Neuron (in vitro differentiated cells): ENCODE measurements around the gene STPG2.

Experiments
- H2AFZ ChIP-seq: one replicate; pipeline ENCODE4 v1.6.1; 2013; ENCODE audit warnings: low read depth, mild to moderate bottlenecking, inconsistent platforms, low read length, moderate library complexity
- H3K27me3 ChIP-seq: one replicate; pipeline ENCODE4 v1.6.1; 2013; ENCODE audit warnings: low read length; ENCODE audit not compliant: insufficient read depth
- H3K36me3 ChIP-seq: one replicate; pipeline ENCODE4 v1.6.1; 2013; ENCODE audit warnings: low read length; ENCODE audit not compliant: insufficient read depth
- H3K4me1 ChIP-seq: one replicate; pipeline ENCODE4 v1.6.1; 2013; ENCODE audit warnings: low read length; ENCODE audit not compliant: insufficient read depth
- H3K4me3 ChIP-seq: 2 replicates; pipeline ENCODE4 v1.5.1; 2013; ENCODE audit warnings: mild to moderate bottlenecking, low read length, moderate library complexity
- H3K9me3 ChIP-seq: one replicate; pipeline ENCODE4 v1.6.1; 2013; ENCODE audit warnings: low read length

The STPG2 gene

GRCh38 chr4:97786306-97786920, 356.9 kb downstream of the STPG2 start:
- no peak overlapping the region for H2AFZ ChIP-seq
- H3K9me3 ChIP-seq, result peaks cover 2% of the 10 kb centered on the region
- H3K4me1 ChIP-seq, result no peaks in the 10 kb centered on the region
- no peaks in the 10 kb centered on the region for H3K36me3 ChIP-seq
- H3K27me3 ChIP-seq, result no peaks in the 10 kb centered on the region
- H3K4me3 ChIP-seq, result no peak overlapping the region

GRCh38 chr4:97778174-97778573, 365.1 kb downstream of the STPG2 start:
- no peaks in the 10 kb centered on the region for H3K27me3 ChIP-seq
- no peaks in the 10 kb centered on the region for H3K4me1 ChIP-seq
- no peaks in the 10 kb centered on the region for H3K36me3 ChIP-seq
- H3K9me3 ChIP-seq, result no peaks in the 10 kb centered on the region
- no peak overlapping the region for H3K4me3 ChIP-seq
- no peak overlapping the region for H2AFZ ChIP-seq

GRCh38 chr4:97774347-97774989, 368.8 kb downstream of the STPG2 start:
- Histone ChIP-seq H2AFZ (no peak overlapping the region), H3K36me3 (no peaks in the 10 kb centered on the region), H3K4me1 (no peaks in the 10 kb centered on the region), H3K9me3 (no peaks in the 10 kb centered on the region), H3K27me3 (no peaks in the 10 kb centered on the region), H3K4me3 (no peak overlapping the region)

- Histone ChIP-seq H2AFZ (no peak overlapping the region), H3K4me1 (no peaks in the 10 kb centered on the region), H3K36me3 (no peaks in the 10 kb centered on the region), H3K9me3 (no peaks in the 10 kb centered on the region), H3K27me3 (no peaks in the 10 kb centered on the region), H3K4me3 (no peak overlapping the region)
Measured at GRCh38 chr4:97770222-97770621, 373.1 kb downstream of the STPG2 start.

DNA sequence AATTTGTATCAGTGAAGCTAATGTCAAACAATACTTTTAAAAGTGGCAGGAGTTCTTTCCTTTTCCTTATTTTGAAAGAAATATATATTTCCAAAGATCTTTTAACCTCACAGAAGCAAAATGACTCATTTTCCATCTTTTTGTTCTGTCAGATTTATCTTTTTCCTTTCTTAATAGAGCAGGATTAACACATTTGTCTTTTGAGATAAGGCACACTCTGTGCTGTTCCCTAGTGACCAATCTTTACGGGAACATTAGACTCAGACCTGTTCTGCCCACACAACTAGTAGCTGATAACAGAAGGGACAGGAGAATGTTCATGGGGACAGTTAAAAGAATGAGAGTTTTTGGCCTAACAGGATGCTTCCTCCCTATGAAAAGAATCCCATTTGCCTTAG, 381.2 kb downstream of the STPG2 start:
- Histone ChIP-seq H3K9me3 (no peaks in the 10 kb centered on the region), H3K36me3 (no peaks in the 10 kb centered on the region), H3K27me3 (no peaks in the 10 kb centered on the region), H3K4me1 (no peaks in the 10 kb centered on the region), H3K4me3 (no peak overlapping the region), H2AFZ (no peak overlapping the region)

DNA sequence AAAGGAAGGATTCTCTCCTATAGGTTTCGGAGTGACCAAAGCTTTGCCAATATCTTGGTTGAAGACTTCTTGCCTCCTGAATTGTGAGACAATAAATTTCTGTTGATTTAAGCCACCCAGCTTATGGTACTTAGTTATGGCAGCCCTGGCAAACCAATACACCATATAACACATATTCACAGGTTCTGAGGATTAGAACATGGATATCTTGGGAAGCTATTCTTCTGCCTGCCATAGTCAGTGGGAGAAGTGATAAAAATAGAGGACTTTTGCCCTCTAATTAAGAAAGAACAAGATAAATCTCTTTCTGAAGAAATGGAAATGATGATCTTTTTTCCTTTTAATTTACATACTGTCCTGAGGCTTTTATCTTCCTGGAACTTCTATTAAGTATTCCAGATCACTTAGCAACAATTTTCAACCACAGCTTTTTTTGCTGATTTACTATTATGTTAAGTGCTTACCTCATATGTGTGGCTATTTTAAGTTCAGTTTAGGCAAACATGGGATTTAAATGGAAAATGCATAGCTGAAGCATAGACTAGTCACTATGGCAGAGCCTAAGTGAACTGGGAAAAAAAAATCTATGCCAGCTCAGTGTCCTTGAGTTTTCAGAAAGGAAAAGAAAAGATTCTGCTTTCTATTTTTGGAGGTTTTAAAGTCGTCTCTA, 381.7 kb downstream of the STPG2 start:
- no peak overlapping the region for H3K4me3 ChIP-seq

DNA sequence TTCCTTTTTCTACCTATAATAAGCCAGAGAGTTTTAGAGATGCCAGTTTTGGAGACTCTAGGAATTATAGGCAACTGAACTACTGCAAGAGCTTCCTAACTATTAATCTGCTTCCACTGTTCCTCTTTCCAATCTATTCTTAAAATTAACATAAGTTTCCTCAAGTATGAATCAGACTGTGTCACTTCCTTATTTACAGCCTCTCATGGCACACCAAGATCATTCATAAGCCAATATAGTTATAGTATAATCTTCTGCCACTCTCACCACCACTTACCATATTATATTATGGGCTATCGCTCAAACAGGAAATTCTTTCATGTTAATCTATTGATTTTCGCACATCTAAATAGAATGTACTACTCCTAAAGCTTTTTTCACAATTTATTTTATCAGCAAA, 383.5 kb downstream of the STPG2 start:
- Histone ChIP-seq H3K36me3 (no peaks in the 10 kb centered on the region), H3K4me1 (no peaks in the 10 kb centered on the region), H3K27me3 (no peaks in the 10 kb centered on the region), H3K9me3 (no peaks in the 10 kb centered on the region), H2AFZ (no peak overlapping the region), H3K4me3 (no peak overlapping the region)

More for the DNA sequence above, 381.7 kb downstream of the STPG2 start:
- Histone ChIP-seq H2AFZ (no peak overlapping the region), H3K9me3 (no peaks in the 10 kb centered on the region), H3K36me3 (no peaks in the 10 kb centered on the region), H3K27me3 (no peaks in the 10 kb centered on the region), H3K4me1 (no peaks in the 10 kb centered on the region)

DNA sequence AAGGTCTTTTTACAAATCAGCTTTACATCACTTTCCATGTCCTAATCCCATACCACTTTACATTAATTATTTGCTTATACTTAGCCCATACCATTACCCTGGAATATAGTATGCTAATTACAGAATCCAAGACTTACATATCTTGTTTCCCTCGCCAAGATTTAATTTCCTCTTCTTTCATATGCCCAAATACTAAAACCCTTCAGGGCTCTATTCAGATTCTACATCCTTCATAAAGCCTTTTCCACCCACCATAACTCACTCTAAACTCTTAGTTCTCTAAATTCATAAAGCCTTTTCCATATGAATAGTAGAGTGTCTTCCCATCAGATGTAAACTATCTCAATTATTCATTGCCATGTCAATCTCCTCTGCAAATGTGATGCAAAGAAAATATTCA, 390.7 kb downstream of the STPG2 start:
- Histone ChIP-seq H3K4me3 (no peak overlapping the region), H2AFZ (no peak overlapping the region), H3K36me3 (no peaks in the 10 kb centered on the region), H3K9me3 (no peaks in the 10 kb centered on the region), H3K4me1 (no peaks in the 10 kb centered on the region), H3K27me3 (no peaks in the 10 kb centered on the region)

DNA sequence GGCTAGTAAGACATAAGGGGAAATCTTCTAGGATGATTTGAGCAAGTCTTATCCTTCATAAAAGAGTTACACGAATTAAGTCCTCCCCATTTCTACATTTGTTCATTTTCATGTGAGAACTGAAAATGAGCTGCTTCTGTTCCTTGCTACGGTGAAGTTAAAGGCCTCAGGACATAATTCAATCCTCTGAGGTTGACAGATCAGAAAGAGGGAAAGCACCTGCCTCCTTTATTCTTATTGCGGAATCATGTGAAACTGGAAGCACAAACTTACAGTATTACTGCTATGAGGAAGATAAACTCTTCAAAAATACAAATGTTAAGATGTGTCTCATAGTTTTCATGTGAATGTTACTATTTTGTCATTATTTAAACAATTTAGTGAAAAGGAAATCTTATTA, 395.3 kb downstream of the STPG2 start:
- Histone ChIP-seq H3K4me1 (no peaks in the 10 kb centered on the region), H3K36me3 (no peaks in the 10 kb centered on the region), H3K9me3 (no peaks in the 10 kb centered on the region), H2AFZ (no peak overlapping the region), H3K27me3 (no peaks in the 10 kb centered on the region), H3K4me3 (no peak overlapping the region)

DNA sequence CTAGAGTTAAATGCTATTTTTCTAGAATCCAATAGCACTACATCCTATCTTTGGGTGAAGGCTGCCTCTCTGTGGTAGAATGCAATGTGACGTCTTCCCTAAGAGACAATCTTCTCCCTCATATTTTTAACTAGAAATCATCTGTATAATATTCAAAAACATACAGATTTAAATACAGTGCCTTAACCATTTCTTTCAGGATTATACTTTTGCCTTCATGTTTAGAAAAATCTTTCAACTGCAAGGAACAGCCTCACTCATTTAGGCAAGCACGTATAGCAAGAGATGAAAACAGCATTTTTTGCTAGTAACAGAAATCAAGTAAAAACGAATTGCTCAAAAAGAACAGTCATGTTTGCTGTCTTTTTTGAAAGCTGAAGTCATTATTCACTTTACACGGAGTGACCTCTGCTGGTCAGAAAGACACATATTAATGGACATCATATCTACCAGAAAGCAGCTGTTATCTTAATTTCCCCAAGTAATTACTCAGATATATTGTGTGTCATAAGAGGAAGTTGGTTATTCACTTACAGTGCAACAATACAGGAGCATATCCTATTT, 422.3 kb downstream of the STPG2 start:
- peaks cover 3% of the 10 kb centered on the region for H3K9me3 ChIP-seq
- no peaks in the 10 kb centered on the region for H3K27me3 ChIP-seq
- H2AFZ ChIP-seq, result no peak overlapping the region
- H3K36me3 ChIP-seq, result no peaks in the 10 kb centered on the region
- peaks cover 2% of the 10 kb centered on the region for H3K4me1 ChIP-seq
- no peak overlapping the region for H3K4me3 ChIP-seq

DNA sequence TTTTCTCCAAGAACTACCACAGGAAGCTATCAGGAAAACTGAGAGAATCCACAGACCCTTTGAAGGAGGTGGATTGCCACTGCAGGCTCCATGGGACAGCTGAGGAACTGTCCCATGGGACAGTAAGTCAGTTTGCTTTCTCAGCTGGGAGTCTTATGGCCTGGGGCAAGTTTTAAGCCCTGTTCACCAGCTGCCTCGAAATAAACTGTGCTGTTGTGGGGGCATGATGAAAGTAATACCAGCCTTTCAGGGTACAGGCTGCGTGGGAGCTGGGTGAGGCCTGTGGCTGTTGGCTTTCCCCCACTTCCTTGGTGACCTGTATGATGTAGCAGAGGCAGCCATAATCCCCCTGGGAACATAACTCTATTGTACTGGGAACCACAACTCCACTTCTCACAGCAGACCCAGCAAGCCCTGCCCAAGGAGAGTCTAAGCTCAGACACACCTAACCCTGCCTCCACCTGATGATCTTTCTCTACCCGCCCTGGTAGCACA, 452.1 kb downstream of the STPG2 start:
- no peaks in the 10 kb centered on the region for H3K27me3 ChIP-seq
- H3K36me3 ChIP-seq, result no peaks in the 10 kb centered on the region
- H2AFZ ChIP-seq, result no peak overlapping the region
- H3K9me3 ChIP-seq, result peaks cover 2% of the 10 kb centered on the region
- no peaks in the 10 kb centered on the region for H3K4me1 ChIP-seq
- no peak overlapping the region for H3K4me3 ChIP-seq

GRCh38 chr4:97670703-97671269, 472.5 kb downstream of the STPG2 start:
- H3K4me1 ChIP-seq, result no peaks in the 10 kb centered on the region
- H3K9me3 ChIP-seq, result peaks cover under 1% of the 10 kb centered on the region

DNA sequence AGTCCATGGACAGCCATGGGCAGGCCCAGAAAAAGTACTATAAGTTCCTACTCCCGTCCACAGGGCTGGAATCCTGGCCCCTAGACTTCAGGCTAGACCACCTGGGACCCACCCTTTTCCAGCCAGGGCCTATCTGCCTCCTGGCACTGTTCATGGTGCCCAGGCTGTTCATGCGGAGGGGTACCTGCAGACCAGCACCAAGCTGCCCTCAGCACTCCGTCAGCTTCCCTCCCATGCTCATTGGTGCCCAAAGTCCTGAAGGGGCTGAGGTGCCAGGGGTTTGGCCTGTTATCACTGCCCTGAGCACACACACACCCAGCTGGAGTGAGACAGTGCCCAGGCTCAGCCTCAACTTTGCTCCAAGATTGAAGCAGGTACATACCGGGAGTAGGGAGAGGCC, 477.7 kb downstream of the STPG2 start:
- Histone ChIP-seq H3K9me3 (peaks cover 11% of the 10 kb centered on the region), H3K27me3 (no peaks in the 10 kb centered on the region), H3K36me3 (no peaks in the 10 kb centered on the region), H3K4me3 (no peak overlapping the region), H2AFZ (no peak overlapping the region), H3K4me1 (no peaks in the 10 kb centered on the region)

More at GRCh38 chr4:97670703-97671269, 472.5 kb downstream of the STPG2 start:
- H3K27me3 ChIP-seq, result no peaks in the 10 kb centered on the region
- H3K36me3 ChIP-seq, result no peaks in the 10 kb centered on the region
- H3K4me3 ChIP-seq, result no peak overlapping the region
- H2AFZ ChIP-seq, result no peak overlapping the region
